GM18870 (cell line): ENCODE results near the gene MOGAT2.

Source experiments
- ATAC-seq: cut with Tn5 transposase; IDR thresholded peaks from one replicate; pipeline ENCODE4 v1.9.1; 2021; ENCODE audit warnings: moderate library complexity; ENCODE audit not compliant: unreplicated experiment

Gene MOGAT2

DNA sequence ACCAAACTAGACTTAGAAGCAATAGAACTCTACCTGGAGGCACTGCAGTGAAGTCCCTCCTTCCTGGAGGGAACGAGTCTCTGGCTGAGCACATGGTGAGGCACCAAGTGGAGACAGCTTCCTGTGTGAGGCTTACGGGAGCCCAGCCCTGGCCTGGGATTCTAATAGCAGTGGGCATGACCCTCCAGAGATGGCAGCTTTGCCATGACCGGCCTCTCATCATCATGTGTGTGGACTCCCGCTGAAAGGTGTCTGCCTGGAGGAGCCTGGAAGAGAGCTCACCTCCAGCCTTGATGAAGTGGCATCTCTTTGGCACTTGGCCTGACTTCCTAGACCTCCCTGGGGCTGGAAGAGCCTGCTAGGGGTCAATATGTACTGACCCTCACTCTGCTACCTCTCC lies 58.9 kb downstream of the MOGAT2 start:
- no peak for ATAC-seq

DNA sequence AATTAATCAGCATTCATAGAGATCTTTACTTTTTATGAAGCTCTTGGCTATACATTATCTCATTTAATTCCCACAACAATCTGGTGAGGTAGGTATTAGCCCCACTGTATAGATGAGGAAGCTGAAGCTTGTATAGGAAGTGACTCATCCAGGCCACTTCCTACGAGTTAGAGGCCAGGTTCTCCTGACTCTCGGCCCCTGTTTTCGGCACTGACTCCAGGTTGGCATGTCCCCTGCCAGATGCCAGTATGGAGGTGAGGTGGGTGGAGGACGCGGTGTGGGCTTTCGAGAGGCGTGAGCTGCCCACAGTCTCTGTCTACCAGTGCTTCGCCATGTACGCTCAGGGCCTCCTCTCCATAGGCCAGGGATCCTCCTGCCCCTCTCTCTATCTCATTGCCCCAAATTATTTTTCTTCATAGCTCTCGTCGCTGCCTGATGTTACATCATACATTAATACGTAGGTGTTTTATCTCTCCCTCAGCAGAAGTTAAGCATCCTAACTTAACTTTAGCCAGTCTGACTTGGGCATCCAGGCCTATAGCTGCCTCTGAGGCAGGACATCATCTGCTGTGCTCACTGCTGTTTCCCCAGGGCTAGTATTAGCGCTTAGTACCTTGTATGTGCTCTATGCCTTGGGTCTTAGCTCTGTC lies 59.9 kb downstream of the MOGAT2 start:
- no peak for ATAC-seq

DNA sequence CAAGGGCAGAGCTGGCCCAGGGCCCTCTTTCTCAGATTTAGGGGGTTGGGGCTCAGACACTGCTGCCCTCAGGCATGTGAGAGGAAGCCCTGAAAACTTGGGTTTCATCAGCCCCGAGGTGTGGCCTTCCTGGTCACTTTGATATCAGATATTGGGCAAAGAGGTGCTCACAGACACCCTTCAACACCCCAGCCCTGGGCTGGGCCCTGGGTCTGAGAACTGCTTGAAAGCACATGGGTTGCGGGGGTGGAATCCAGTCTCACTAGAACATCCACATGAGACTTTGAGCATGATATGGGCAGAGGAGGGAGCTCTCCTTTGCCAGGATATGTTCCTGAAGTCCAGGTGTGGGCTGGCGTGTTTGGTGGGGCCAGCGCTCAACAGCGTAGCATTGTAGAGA lies 61.3 kb downstream of the MOGAT2 start:
- no peak for ATAC-seq

DNA sequence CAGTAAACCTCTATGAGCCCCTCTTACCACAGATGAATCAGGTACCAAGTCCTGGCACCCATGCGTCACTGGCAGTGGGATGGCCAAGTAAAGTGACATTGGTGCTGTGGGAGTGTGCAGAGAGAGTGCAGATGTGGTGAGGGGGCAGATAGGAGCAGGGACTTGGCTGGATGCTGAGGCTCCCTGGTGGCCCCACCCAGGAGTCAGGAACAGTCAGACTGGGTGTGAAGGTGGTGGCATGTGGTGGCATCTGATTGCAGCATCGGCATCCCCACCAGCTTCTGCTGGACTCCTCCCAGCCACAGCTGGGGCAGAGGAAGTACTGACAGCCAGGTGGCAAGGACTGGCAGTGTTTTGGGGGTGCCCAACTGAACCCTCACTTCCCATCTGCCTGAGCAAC lies 62.3 kb downstream of the MOGAT2 start:
- no peak for ATAC-seq

DNA sequence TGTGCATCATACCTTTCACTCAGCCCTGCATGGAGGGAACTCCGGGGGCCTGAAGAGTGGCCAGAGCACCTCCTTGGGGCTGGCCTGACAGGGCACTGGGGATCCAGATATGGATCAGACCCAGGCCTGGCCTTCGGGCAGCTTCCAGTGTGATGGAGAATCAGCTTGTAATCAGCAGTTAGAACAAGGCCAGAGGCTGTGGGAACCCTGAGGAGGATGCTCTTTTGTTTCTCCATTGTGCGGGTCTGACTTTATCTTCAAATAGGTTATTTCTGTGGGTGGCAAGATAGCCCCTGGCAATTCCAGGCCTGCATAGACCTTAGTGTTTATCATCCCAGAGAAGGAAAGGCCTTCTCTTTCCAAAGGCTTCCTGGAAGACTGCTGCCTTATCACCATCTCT lies 63.2 kb downstream of the MOGAT2 start:
- no peak for ATAC-seq

DNA sequence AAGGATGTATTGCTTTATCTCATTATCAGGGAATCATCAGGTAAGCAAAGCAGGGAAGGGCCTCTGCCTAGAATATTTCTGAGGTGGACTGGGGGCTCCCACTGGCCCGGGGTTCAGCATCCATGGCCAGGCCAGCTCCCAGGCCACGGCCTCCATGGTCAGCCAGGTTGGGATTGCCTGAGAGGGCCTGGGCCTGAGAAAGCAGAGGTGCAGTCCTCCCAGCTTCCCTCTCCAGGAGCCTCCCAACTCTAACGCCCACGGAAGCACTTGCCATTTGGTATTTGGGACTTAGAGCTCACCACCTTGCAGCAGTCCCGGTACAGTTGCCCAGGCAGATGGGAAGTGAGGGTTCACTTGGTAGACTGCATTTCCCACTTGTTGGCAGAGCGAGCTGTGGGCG lies 63.7 kb downstream of the MOGAT2 start:
- no peak for ATAC-seq

DNA sequence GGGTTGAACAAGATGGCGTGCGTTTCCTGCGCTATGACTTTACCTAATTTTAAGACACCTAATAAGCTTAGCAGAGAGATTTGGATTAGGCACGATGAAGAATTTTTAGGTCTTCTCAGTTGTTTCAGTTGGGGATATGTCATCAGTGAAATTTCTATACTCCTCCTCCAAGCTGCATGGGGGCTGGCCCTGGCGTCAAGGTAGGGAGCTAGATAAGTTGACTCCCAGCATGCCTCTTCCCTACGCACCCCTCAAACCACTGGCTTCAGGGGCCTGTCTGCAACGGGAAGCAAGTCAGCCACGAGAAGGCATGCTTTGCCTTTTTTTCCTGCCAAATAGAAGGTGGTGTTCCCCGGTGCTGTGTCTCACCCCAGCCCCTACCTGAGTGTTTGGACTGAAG lies 64.2 kb downstream of the MOGAT2 start:
- ATAC-seq = no peak
